ENCODE measurements around the gene RNF182. TPM values are rescaled to one million over a fixed set of nuclear protein-coding genes. Genes with fewer than 3 reads are reported as not detected.

The RNF182 gene
- total RNA-seq, 1 donor from 2014 or later: 4.2 TPM

DNA sequence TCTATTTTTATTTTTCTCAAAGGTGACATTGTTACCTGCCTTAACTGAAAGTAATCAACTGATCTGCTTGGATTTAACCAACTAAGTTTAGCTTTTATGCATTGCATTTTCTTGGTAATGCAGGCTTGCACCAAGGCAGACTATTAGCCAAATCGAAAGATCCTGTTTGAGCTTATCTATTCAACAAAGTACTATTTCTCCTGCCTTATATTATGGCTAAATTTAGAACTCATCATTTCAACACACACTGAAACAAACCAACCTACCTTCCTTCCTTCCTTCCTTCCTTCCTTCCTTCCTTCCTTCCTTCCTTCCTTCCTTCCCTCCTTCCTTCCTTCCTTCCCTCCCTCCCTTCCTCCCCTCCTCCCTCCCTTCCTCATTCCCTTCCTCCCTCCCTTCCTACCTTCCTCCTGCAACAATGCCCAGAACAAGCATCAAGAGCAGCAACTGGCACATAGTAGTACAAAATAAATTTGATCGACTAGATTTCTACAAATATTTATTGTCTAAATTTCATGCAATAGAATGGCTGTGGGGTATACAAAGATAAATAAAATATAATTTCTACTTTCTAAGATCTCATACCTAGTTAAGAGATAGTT is 17.0 kb upstream of the RNF182 start:
- Mint-ChIP-seq H3K27ac (no peak overlapping the region), H3K9me3 (no peaks in the 10 kb centered on the region), H3K4me1 (peaks cover 4% of the 10 kb centered on the region), H3K36me3 (no peaks in the 10 kb centered on the region), H3K27me3 (ENCODE audit: low read depth) (peaks cover 20% of the 10 kb centered on the region), H3K4me3 (no peak overlapping the region)
- TF ChIP-seq, protein P1, sequence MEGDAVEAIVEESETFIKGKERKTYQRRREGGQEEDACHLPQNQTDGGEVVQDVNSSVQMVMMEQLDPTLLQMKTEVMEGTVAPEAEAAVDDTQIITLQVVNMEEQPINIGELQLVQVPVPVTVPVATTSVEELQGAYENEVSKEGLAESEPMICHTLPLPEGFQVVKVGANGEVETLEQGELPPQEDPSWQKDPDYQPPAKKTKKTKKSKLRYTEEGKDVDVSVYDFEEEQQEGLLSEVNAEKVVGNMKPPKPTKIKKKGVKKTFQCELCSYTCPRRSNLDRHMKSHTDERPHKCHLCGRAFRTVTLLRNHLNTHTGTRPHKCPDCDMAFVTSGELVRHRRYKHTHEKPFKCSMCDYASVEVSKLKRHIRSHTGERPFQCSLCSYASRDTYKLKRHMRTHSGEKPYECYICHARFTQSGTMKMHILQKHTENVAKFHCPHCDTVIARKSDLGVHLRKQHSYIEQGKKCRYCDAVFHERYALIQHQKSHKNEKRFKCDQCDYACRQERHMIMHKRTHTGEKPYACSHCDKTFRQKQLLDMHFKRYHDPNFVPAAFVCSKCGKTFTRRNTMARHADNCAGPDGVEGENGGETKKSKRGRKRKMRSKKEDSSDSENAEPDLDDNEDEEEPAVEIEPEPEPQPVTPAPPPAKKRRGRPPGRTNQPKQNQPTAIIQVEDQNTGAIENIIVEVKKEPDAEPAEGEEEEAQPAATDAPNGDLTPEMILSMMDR (IDR thresholded peaks at IDR 0.05; ENCODE audit: unreplicated experiment): no peak
- no peak for DNase-seq (ENCODE audit: low spot score in 2 of 2, unreplicated experiment in 2 of 2)

- Mint-ChIP-seq H3K4me1 (peaks cover 6% of the 10 kb centered on the region), H3K4me3 (no peak overlapping the region), H3K9me3 (no peaks in the 10 kb centered on the region), H3K27ac (no peak overlapping the region), H3K36me3 (no peaks in the 10 kb centered on the region), H3K27me3 (ENCODE audit: low read depth) (peaks cover 19% of the 10 kb centered on the region)
- TF ChIP-seq, protein P1 (IDR thresholded peaks at IDR 0.05; ENCODE audit: unreplicated experiment): peak; percentile 74
- DNase-seq (ENCODE audit: low spot score in 2 of 2, unreplicated experiment in 2 of 2): peak in 1 of 2 experiments; percentile 27
Observed at GRCh38 chr6:13908955-13909381, 15.8 kb upstream of the RNF182 start.

DNA sequence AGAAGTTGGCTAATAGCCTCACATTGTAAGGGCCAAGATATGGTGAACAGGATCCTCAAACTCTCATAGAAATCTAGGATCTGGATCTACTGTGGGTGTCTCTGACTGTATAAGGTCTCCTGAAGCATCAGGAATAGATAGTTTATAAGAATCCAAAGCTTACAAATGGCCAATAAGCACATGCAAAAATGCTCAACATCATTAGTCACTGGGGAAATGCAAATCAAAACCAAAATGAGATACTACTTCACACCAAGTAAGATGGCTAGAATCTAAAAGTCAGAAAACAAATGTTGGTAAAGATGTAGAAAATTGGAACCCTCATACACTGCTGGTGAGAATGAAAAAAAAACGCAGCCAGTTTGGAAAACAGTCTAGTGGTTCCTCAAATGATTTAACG is 14.3 kb upstream of the RNF182 start:
- Mint-ChIP-seq H3K9me3 (no peaks in the 10 kb centered on the region), H3K4me3 (no peak overlapping the region), H3K27ac (no peak overlapping the region), H3K4me1 (peaks cover 6% of the 10 kb centered on the region), H3K27me3 (ENCODE audit: low read depth) (peaks cover 19% of the 10 kb centered on the region), H3K36me3 (no peaks in the 10 kb centered on the region)
- TF ChIP-seq, protein P1 (IDR thresholded peaks at IDR 0.05; ENCODE audit: unreplicated experiment): no peak
- DNase-seq (ENCODE audit: low spot score in 2 of 2, unreplicated experiment in 2 of 2): no peak

GRCh38 chr6:13911337-13911736 is 13.4 kb upstream of the RNF182 start:
- Mint-ChIP-seq H3K27me3 (ENCODE audit: low read depth) (peaks cover 19% of the 10 kb centered on the region), H3K36me3 (no peaks in the 10 kb centered on the region), H3K4me1 (peaks cover 8% of the 10 kb centered on the region), H3K9me3 (no peaks in the 10 kb centered on the region), H3K4me3 (no peak overlapping the region), H3K27ac (no peak overlapping the region)
- TF ChIP-seq, protein P1 (IDR thresholded peaks at IDR 0.05; ENCODE audit: unreplicated experiment): no peak
- no peak for DNase-seq (ENCODE audit: low spot score in 2 of 2, unreplicated experiment in 2 of 2)

DNA sequence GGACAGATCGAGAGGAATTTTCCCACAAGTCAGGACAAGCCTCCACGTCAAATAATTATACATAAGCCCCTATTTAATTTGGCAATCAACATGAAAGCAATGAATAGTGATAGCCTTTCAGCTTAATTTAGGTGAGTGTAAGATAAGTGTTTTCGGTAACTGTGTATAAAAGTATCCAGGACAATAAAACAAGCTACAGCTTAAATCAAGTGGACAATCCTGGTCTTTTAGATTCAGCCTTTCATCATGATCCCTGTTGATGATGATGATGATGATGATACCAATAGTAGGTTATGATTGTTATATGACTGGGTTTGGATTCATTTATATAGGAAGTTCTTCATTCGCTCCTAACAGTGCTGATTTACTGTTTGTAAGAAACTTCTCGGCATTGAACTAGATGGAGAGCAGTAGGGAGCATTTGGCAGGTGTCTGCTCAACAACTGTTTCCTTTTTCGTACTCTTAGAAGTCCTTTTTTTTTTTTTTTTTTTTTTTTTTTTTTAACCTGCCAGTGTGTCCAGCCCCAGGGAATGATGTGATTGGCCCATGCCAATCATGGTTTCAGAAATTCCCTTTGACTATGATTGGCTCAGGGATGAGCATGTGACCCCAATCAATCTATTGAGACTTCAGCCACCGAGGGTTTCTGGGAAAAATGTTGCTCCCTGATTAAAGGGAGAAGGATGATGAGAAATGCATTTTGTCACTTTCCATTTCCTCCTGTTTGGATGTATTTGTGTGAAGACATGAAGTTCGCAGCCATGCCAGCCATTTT is 11.3 kb upstream of the RNF182 start:
- TF ChIP-seq, protein P1 (IDR thresholded peaks at IDR 0.05; ENCODE audit: unreplicated experiment): no peak

More for the DNA sequence above, 11.3 kb upstream of the RNF182 start:
- peaks cover 9% of the 10 kb centered on the region for H3K4me1 Mint-ChIP-seq
- H3K27me3 Mint-ChIP-seq (ENCODE audit: low read depth): peaks cover 3% of the 10 kb centered on the region
- DNase-seq (ENCODE audit: low spot score in 2 of 2, unreplicated experiment in 2 of 2): no peak
- H3K27ac Mint-ChIP-seq: no peak overlapping the region
- no peaks in the 10 kb centered on the region for H3K9me3 Mint-ChIP-seq
- H3K4me3 Mint-ChIP-seq: no peak overlapping the region
- H3K36me3 Mint-ChIP-seq: no peaks in the 10 kb centered on the region
